Peyer's patch (tissue), 4 donors: ENCODE results near the gene ARL15. TPM values are rescaled to one million over a fixed set of nuclear protein-coding genes. Genes with fewer than 3 reads are reported as not detected.

Experiments
- DNase-seq, 3 donors: peaks; one replicate each; pipeline ENCODE4 v3.0.0-alpha.2; 2017 to 2019
- H3K27ac ChIP-seq, 4 donors: fragments of 200-600 bp; sonication (generic); one replicate each; pipeline ENCODE4 v1.5.1; 2016 to 2019
- H3K27me3 ChIP-seq, 2 donors: fragments of 200-600 bp; sonication (generic); one replicate each; pipeline ENCODE4 v1.5.1; 2019
- H3K36me3 ChIP-seq, 3 donors: fragments of 200-600 bp; sonication (generic); one replicate each; pipeline ENCODE4 v1.5.1; 2016 to 2019
- H3K4me1 ChIP-seq, 4 donors: fragments of 200-600 bp; sonication (generic); one replicate each; pipeline ENCODE4 v1.5.1; 2016 to 2019
- H3K4me3 ChIP-seq, 4 donors: fragments of 200-600 bp; sonication (generic); 1 replicate in 3 of 4; 2 replicates in 1 of 4; pipeline ENCODE4 v1.5.1; 2016 to 2019; ENCODE audit warnings: mild to moderate bottlenecking in 1 of 4
- H3K9me3 ChIP-seq, 4 donors: fragments of 200-600 bp; sonication (generic); one replicate each; pipeline ENCODE4 v1.5.1; 2016 to 2019; ENCODE audit warnings: mild to moderate bottlenecking in 1 of 4
- CTCF ChIP-seq, 6 experiments: fragments of 450-650 bp in 4 of 6; fragments of 200-600 bp in 2 of 6; sonication (generic) in 1 of 6; IDR thresholded peaks; one replicate each; pipeline ENCODE4 v1.5.1; 2017 to 2019; ENCODE audit warnings: antibody characterized with exemption in 6 of 6, mild to moderate bottlenecking in 3 of 6, moderate library complexity in 1 of 6
- POLR2A ChIP-seq, 2 donors: fragments of 450-650 bp; IDR thresholded peaks; one replicate each; pipeline ENCODE4 v1.5.1; 2017; ENCODE audit warnings: antibody characterized with exemption in 2 of 2, mild to moderate bottlenecking in 2 of 2, moderate library complexity in 2 of 2
- total RNA-seq, 4 donors: library from RNA; depleted of rRNA; stranded (reverse); fragments of >200 nt; gene quantifications; one replicate each; pipeline ENCODE4 v1.1.0, GENCODE V29; 2016

The ARL15 gene
- total RNA-seq, 4 donors from 2014 or later = 18.0 to 44.5 (median 38.7) TPM

- no peak for DNase-seq
- Histone ChIP-seq H3K4me1 (no peaks in the 10 kb centered on the region), H3K9me3 (no peaks in the 10 kb centered on the region), H3K27me3 (no peaks in the 10 kb centered on the region), H3K4me3 (no peak overlapping the region), H3K36me3 (no peaks in the 10 kb centered on the region), H3K27ac (no peak overlapping the region)
- TF ChIP-seq CTCF (IDR thresholded peaks at IDR 0.05) (no peak), POLR2A (IDR thresholded peaks at IDR 0.05) (no peak)
Measured at GRCh38 chr5:54037205-54037604, 273.2 kb downstream of the ARL15 start.

- Histone ChIP-seq H3K4me1 (no peaks in the 10 kb centered on the region), H3K27me3 (no peaks in the 10 kb centered on the region), H3K4me3 (no peak overlapping the region), H3K27ac (no peak overlapping the region), H3K9me3 (no peaks in the 10 kb centered on the region), H3K36me3 (no peaks in the 10 kb centered on the region)
- TF ChIP-seq CTCF (IDR thresholded peaks at IDR 0.05) (no peak), POLR2A (IDR thresholded peaks at IDR 0.05) (no peak)
- DNase-seq = no peak
Measured at GRCh38 chr5:54030981-54031380, 279.4 kb downstream of the ARL15 start.

GRCh38 chr5:54024466-54024865, 285.9 kb downstream of the ARL15 start:
- H3K4me3 ChIP-seq = no peak overlapping the region
- H3K27ac ChIP-seq = no peak overlapping the region
- no peaks in the 10 kb centered on the region for H3K4me1 ChIP-seq
- H3K27me3 ChIP-seq = no peaks in the 10 kb centered on the region
- no peaks in the 10 kb centered on the region for H3K36me3 ChIP-seq
- DNase-seq = no peak
- H3K9me3 ChIP-seq = no peaks in the 10 kb centered on the region
- TF ChIP-seq CTCF (IDR thresholded peaks at IDR 0.05) = no peak
- TF ChIP-seq POLR2A (IDR thresholded peaks at IDR 0.05) = no peak

DNA sequence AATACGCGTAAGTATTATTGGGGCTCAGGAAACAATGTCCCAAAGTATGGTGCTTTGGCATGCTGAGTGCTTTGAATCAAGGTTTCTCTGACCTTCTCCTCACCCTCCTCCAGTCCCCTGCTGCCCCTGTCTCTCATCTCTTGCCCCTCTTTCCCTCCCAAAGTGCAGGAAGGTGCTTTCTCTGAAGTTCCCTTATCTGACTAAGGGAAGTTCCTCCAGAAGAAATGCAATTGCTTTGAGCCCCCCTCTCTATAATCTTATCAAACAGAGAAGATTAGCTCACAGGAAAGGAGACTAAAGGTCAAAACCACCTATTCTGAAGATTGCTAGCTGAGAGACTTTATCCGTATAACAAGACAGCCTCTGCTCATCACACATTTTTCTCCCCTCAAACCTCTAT, 288.1 kb downstream of the ARL15 start:
- Histone ChIP-seq H3K4me1 (no peaks in the 10 kb centered on the region), H3K9me3 (no peaks in the 10 kb centered on the region), H3K27me3 (no peaks in the 10 kb centered on the region), H3K27ac (no peak overlapping the region), H3K36me3 (no peaks in the 10 kb centered on the region), H3K4me3 (no peak overlapping the region)
- TF ChIP-seq POLR2A (IDR thresholded peaks at IDR 0.05) (no peak), CTCF (IDR thresholded peaks at IDR 0.05) (no peak)
- no peak for DNase-seq

DNA sequence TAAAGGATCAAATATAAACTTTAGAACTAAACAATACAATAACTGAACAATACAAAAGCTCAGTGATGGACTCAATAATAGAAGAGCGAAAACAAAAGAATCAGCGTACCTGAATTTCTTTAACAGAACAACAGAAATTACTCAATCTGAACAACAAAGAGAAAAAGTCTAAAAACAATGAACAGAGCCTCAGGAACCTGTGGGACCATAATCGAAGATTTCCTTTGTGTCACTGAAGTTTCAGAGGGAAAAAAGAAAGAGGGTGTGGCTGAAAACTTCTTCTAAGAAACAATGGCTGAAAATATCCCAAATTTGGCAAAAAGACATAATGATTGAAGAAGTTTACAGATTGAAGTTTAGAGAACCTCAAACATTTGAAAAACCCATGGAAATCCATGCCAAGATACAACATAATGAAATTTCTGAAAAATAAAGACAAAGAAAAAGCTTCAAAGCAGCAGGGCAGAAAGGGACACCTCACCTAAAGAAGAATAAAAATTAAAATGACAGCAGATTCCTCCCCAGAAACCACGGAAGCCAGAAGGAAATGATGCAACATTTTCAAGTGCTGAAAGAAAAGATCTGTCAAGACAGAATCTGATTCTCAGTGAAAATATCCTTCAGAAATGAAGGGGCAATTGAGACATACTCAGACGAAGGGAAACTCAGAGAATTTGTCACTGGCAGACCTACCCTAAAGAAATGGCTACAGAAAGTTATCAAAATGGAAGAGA, 288.8 kb downstream of the ARL15 start:
- Histone ChIP-seq H3K9me3 (no peaks in the 10 kb centered on the region), H3K36me3 (no peaks in the 10 kb centered on the region), H3K4me1 (no peaks in the 10 kb centered on the region), H3K27ac (no peak overlapping the region), H3K27me3 (no peaks in the 10 kb centered on the region), H3K4me3 (no peak overlapping the region)
- no peak for TF ChIP-seq POLR2A (IDR thresholded peaks at IDR 0.05)
- no peak for TF ChIP-seq CTCF (IDR thresholded peaks at IDR 0.05)
- DNase-seq = no peak
